Upper lobe of left lung (tissue), 4 donors: ENCODE measurements around the gene ACP7.

ENCODE experiments used
- CTCF ChIP-seq, 6 experiments: fragments of 450-650 bp in 4 of 6; fragments of 200-600 bp in 2 of 6; sonication (generic) in 2 of 6; IDR thresholded peaks; one replicate each; pipeline ENCODE4 v1.5.1; 2016 to 2019; ENCODE audit warnings: antibody characterized with exemption in 6 of 6
- POLR2A ChIP-seq, 4 donors: fragments of 450-650 bp; IDR thresholded peaks; one replicate each; pipeline ENCODE4 v1.5.1; 2016 to 2017; ENCODE audit warnings: antibody characterized with exemption in 4 of 4, mild to moderate bottlenecking in 2 of 4

GRCh38 chr19:39157275-39157996, 73.3 kb downstream of the ACP7 start:
- TF ChIP-seq CTCF (IDR thresholded peaks at IDR 0.05), result no peak
- no peak for TF ChIP-seq POLR2A (IDR thresholded peaks at IDR 0.05)
